ENCODE results near the gene SH2D3C.

The SH2D3C gene

GRCh38 chr9:127749090-127749787 lies 29.2 kb downstream of the SH2D3C start:
- Histone ChIP-seq H3K4me2 (ENCODE audit: low read depth, low read length, poor library complexity, severe bottlenecking) (no peak overlapping the region), H3K27ac (ENCODE audit: low read depth, low read length) (no peak overlapping the region), H2AFZ (ENCODE audit: low read depth, low read length, severe bottlenecking) (no peak overlapping the region), H3K4me3 (ENCODE audit: insufficient read depth, low read length, poor library complexity, severe bottlenecking) (no peak overlapping the region), H3K36me3 (ENCODE audit: low read length) (no peaks in the 10 kb centered on the region), H3K27me3 (ENCODE audit: low read length) (no peaks in the 10 kb centered on the region), H3F3A (ENCODE audit: insufficient read depth) (no peaks in the 10 kb centered on the region), H3K9me3 (ENCODE audit: insufficient read depth, low read length) (no peaks in the 10 kb centered on the region), H3K9me2 (replicated peaks; ENCODE audit: insufficient read depth, low read length) (no peaks in the 10 kb centered on the region), H3K9ac (ENCODE audit: low read length) (no peak overlapping the region), H3K79me2 (ENCODE audit: insufficient read depth, low read length) (no peaks in the 10 kb centered on the region), H4K20me1 (ENCODE audit: low read depth, low read length) (no peaks in the 10 kb centered on the region)
- no peak for TF ChIP-seq CTCF (IDR thresholded peaks at IDR 0.05; ENCODE audit: insufficient read depth, low read length, poor library complexity, severe bottlenecking)
- no peak for TF ChIP-seq EZH2phosphoT487 (conservative IDR thresholded peaks at IDR 0.05; ENCODE audit: low read length)

DNA sequence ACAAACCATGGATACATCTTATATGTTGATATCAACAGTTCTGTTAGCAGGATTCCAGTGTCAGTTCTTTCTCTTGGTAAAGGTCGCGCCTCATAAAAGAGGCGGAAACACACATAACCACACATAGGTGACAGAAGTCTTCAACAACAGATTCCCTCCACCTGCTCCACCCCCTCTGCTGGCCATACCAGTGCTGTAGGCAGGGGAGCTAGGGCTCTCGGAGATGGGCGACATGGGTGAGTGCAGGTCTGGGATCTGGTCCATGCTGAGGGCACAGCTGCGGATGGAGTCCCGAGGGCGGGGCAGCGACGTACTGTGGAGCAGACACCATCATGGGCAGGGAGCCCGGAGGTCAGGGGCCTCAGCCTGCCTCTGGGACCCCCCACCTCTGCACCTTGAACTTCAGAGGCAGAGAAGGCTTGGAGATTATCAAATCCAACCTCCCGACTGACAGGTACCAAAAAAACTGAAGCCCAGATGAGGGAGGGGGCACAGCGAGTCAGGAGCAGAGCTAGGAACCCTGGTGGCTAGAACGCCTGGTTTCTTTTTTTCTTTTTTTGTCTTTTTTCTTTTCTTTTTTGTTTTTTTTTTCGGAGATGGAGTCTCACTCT lies 31.4 kb downstream of the SH2D3C start:
- Histone ChIP-seq H2AFZ (ENCODE audit: low read depth, low read length, severe bottlenecking) (no peak overlapping the region), H3K4me3 (ENCODE audit: insufficient read depth, low read length, poor library complexity, severe bottlenecking) (no peak overlapping the region), H3K27me3 (ENCODE audit: low read length) (no peaks in the 10 kb centered on the region), H3K27ac (ENCODE audit: low read depth, low read length) (no peak overlapping the region), H3K79me2 (ENCODE audit: insufficient read depth, low read length) (no peaks in the 10 kb centered on the region), H3F3A (ENCODE audit: insufficient read depth) (no peaks in the 10 kb centered on the region), H3K4me2 (ENCODE audit: low read depth, low read length, poor library complexity, severe bottlenecking) (no peak overlapping the region), H3K9me3 (ENCODE audit: insufficient read depth, low read length) (no peaks in the 10 kb centered on the region), H3K36me3 (ENCODE audit: low read length) (no peaks in the 10 kb centered on the region), H3K9me2 (replicated peaks; ENCODE audit: insufficient read depth, low read length) (no peaks in the 10 kb centered on the region), H3K9ac (ENCODE audit: low read length) (no peak overlapping the region), H4K20me1 (ENCODE audit: low read depth, low read length) (no peaks in the 10 kb centered on the region)
- TF ChIP-seq EZH2phosphoT487 (conservative IDR thresholded peaks at IDR 0.05; ENCODE audit: low read length), result no peak
- TF ChIP-seq CTCF (IDR thresholded peaks at IDR 0.05; ENCODE audit: insufficient read depth, low read length, poor library complexity, severe bottlenecking), result no peak

DNA sequence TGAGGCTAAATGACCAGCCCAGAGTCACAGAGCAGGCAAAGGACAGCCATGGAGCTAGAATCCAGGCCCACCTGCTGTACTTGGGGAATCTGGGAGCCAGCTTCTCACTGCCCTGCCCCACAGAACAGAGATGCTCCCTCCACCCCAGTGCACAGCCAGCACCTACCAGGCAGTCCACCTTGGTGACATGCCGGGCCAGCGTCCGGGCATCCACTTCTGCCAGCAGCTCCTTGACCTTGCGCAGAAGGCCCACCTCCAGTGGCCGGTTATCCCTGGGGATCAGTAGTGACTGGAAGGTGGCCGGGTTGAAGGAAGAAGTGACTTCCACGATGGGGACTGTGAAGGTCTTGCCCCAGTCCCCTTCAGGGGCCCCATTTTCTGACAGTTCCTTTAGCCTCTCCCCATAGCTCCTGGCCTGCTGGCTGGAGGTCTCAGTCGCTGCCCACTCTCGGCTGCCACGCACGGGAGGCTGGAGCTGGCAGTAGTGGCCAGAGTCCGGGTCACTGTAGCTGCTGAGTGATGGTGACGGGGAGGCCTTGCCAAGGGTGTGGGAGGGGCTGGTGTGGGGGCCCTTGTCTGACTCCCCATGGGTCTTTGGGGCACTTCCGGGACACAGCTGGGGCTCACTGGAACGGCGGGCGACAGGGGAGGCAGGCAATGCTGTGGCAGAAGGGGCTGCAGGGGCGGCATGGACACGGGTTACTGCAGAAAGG lies 33.9 kb downstream of the SH2D3C start:
- Histone ChIP-seq H3K36me3 (ENCODE audit: low read length) (no peaks in the 10 kb centered on the region), H4K20me1 (ENCODE audit: low read depth, low read length) (no peaks in the 10 kb centered on the region), H3K79me2 (ENCODE audit: insufficient read depth, low read length) (no peaks in the 10 kb centered on the region), H3K4me3 (ENCODE audit: insufficient read depth, low read length, poor library complexity, severe bottlenecking) (no peak overlapping the region), H3K4me2 (ENCODE audit: low read depth, low read length, poor library complexity, severe bottlenecking) (no peak overlapping the region), H3K9ac (ENCODE audit: low read length) (no peak overlapping the region), H3F3A (ENCODE audit: insufficient read depth) (no peaks in the 10 kb centered on the region), H3K27me3 (ENCODE audit: low read length) (no peaks in the 10 kb centered on the region), H3K9me2 (replicated peaks; ENCODE audit: insufficient read depth, low read length) (no peaks in the 10 kb centered on the region), H3K9me3 (ENCODE audit: insufficient read depth, low read length) (no peaks in the 10 kb centered on the region), H3K27ac (ENCODE audit: low read depth, low read length) (no peak overlapping the region), H2AFZ (ENCODE audit: low read depth, low read length, severe bottlenecking) (no peak overlapping the region)
- TF ChIP-seq EZH2phosphoT487 (conservative IDR thresholded peaks at IDR 0.05; ENCODE audit: low read length) (no peak), CTCF (IDR thresholded peaks at IDR 0.05; ENCODE audit: insufficient read depth, low read length, poor library complexity, severe bottlenecking) (no peak)

Data from SU-DHL-6 (cell line).